GM23338 (cell line): ENCODE measurements around the gene ARHGAP32. TPM values are rescaled to one million over a fixed set of nuclear protein-coding genes. Genes with fewer than 3 reads are reported as not detected.
A peak's percentile ranks its signal among the peaks of the same experiment; 100 is the strongest.

Experiments
- ATAC-seq: fragments of 200-7000 bp; cut with Tn5 transposase; 3 replicates; pipeline ENCODE4 v1.9.1; 2020
- DNase-seq: peaks from one replicate; pipeline ENCODE4 v3.0.0-alpha.2; 2015; ENCODE audit warnings: low spot score
- H2AFZ ChIP-seq: fragments of 200-600 bp; sonication (generic); 2 replicates; pipeline ENCODE4 v1.8.0; 2016; ENCODE audit warnings: antibody characterized with exemption, mild to moderate bottlenecking, moderate library complexity
- H3F3A ChIP-seq: fragments of 200-600 bp; sonication (generic); replicated peaks from 2 replicates; pipeline ENCODE4 v1.8.0; 2017; ENCODE audit warnings: antibody characterized with exemption, mixed run types, low read depth
- H3K27ac ChIP-seq: fragments of 200-600 bp; sonication (generic); 2 replicates; pipeline ENCODE4 v1.6.1; 2016; ENCODE audit warnings: low read depth
- H3K27me3 ChIP-seq: fragments of 200-600 bp; sonication (generic); 2 replicates; pipeline ENCODE4 v1.8.0; 2016; ENCODE audit warnings: mild to moderate bottlenecking, mixed run types, moderate library complexity; ENCODE audit not compliant: insufficient read depth
- H3K36me3 ChIP-seq: fragments of 200-600 bp; sonication (generic); 2 replicates; pipeline ENCODE4 v1.8.0; 2016; ENCODE audit warnings: mild to moderate bottlenecking; ENCODE audit not compliant: insufficient read depth
- H3K4me1 ChIP-seq: fragments of 200-600 bp; sonication (generic); 2 replicates; pipeline ENCODE4 v1.8.0; 2016; ENCODE audit warnings: mild to moderate bottlenecking, moderate library complexity; ENCODE audit not compliant: insufficient read depth
- H3K4me2 ChIP-seq: fragments of 200-600 bp; sonication (generic); 2 replicates; pipeline ENCODE4 v1.7.1; 2017; ENCODE audit warnings: mixed run types
- H3K4me3 ChIP-seq: fragments of 200-600 bp; sonication (generic); 2 replicates; pipeline ENCODE4 v1.6.1; 2016; ENCODE audit warnings: mixed run types
- H3K79me2 ChIP-seq: fragments of 200-600 bp; sonication (generic); replicated peaks from 2 replicates; pipeline ENCODE4 v1.8.0; 2017; ENCODE audit warnings: mild to moderate bottlenecking; ENCODE audit not compliant: insufficient read depth
- H3K9me2 ChIP-seq: fragments of 200-600 bp; sonication (generic); 2 replicates; pipeline ENCODE4 v1.8.0; 2017; ENCODE audit not compliant: insufficient read depth
- H4K20me1 ChIP-seq: fragments of 200-600 bp; sonication (generic); replicated peaks from 2 replicates; pipeline ENCODE4 v1.8.0; 2017; ENCODE audit warnings: mild to moderate bottlenecking; ENCODE audit not compliant: insufficient read depth
- H3K27ac Mint-ChIP-seq: 2 replicates; pipeline ENCODE4 v1.8.0; 2020; ENCODE audit warnings: inconsistent platforms, mild to moderate bottlenecking, moderate library complexity, mixed read lengths
- H3K27me3 Mint-ChIP-seq: 3 replicates; pipeline ENCODE4 v1.8.0; 2022; ENCODE audit warnings: low read depth, mild to moderate bottlenecking, moderate library complexity, mixed read lengths, inconsistent platforms; ENCODE audit not compliant: insufficient read depth, poor library complexity
- H3K36me3 Mint-ChIP-seq: 3 replicates; pipeline ENCODE4 v1.8.0; 2021; ENCODE audit warnings: low read depth, mild to moderate bottlenecking, inconsistent platforms, moderate library complexity, mixed read lengths
- H3K4me1 Mint-ChIP-seq: 3 replicates; pipeline ENCODE4 v1.8.0; 2020; ENCODE audit warnings: mild to moderate bottlenecking, inconsistent platforms, mixed read lengths
- H3K4me3 Mint-ChIP-seq: 3 replicates; pipeline ENCODE4 v1.8.0; 2021; ENCODE audit warnings: moderate library complexity, mild to moderate bottlenecking, inconsistent platforms, mixed read lengths
- H3K9me3 Mint-ChIP-seq: 3 replicates; pipeline ENCODE4 v1.8.0; 2020; ENCODE audit warnings: moderate library complexity, mild to moderate bottlenecking, inconsistent platforms, mixed read lengths
- CREB1 ChIP-seq: fragments of 250-450 bp; sonication (Bioruptor Pico); IDR thresholded peaks from 2 replicates; pipeline ENCODE4 v1.5.0; 2020; ENCODE audit warnings: low read depth, mild to moderate bottlenecking, moderate library complexity
- EZH2 ChIP-seq: fragments of 200-600 bp; sonication (generic); IDR thresholded peaks from one replicate; pipeline ENCODE4 v1.8.0; 2017; ENCODE audit warnings: antibody characterized with exemption, mild to moderate bottlenecking, low read depth; ENCODE audit not compliant: unreplicated experiment
- EZH2phosphoT487 ChIP-seq: fragments of 200-600 bp; sonication (generic); IDR thresholded peaks from one replicate; pipeline ENCODE4 v1.8.1; 2018; ENCODE audit warnings: antibody characterized with exemption; ENCODE audit not compliant: unreplicated experiment
- JUNB ChIP-seq: IDR thresholded peaks from one replicate; pipeline ENCODE4 v1.6.1; 2016; ENCODE audit warnings: antibody characterized with exemption; ENCODE audit not compliant: unreplicated experiment
- NANOG ChIP-seq: IDR thresholded peaks from 2 replicates; pipeline ENCODE4 v1.6.1; 2016; ENCODE audit warnings: antibody characterized with exemption, borderline replicate concordance
- POLR2AphosphoS5 ChIP-seq: IDR thresholded peaks from 2 replicates; pipeline ENCODE4 v1.6.1; 2016; ENCODE audit warnings: antibody characterized with exemption, low read depth
- STAT1 ChIP-seq: IDR thresholded peaks from one replicate; pipeline ENCODE4 v1.6.1; 2016; ENCODE audit warnings: antibody characterized with exemption; ENCODE audit not compliant: unreplicated experiment
- ZNF114 ChIP-seq: fragments of 250-450 bp; sonication (Bioruptor Pico); IDR thresholded peaks from 2 replicates; pipeline ENCODE4 v1.5.0; 2020; ENCODE audit warnings: mild to moderate bottlenecking, moderate library complexity
- ZNF331 ChIP-seq: fragments of 250-450 bp; sonication (Bioruptor Pico); IDR thresholded peaks from 2 replicates; pipeline ENCODE4 v1.5.0; 2020; ENCODE audit warnings: low read depth, mild to moderate bottlenecking, moderate library complexity
- polyA plus RNA-seq: library from polyadenylated mRNA; unstranded; fragments of >200 nt; fragmentation: Nextera tagmentation; extraction: Ambion mirVana; gene quantifications from 2 replicates; pipeline ENCODE4 v1.2.1, GENCODE V29; 2016
- total RNA-seq: library from RNA; depleted of rRNA; stranded (reverse); fragments of >200 nt; shearing (Covaris generic); gene quantifications from 2 replicates; pipeline ENCODE4 v1.2.3, GENCODE V29; 2014
- TF ChIP-seq, protein P1 (sequence below): IDR thresholded peaks from 2 replicates; pipeline ENCODE4 v1.6.1; 2016; ENCODE audit warnings: antibody characterized with exemption
- TF ChIP-seq, protein P2 (sequence below): fragments of 250-450 bp; sonication (Bioruptor Pico); IDR thresholded peaks from 2 replicates; pipeline ENCODE4 v1.5.0; 2020; ENCODE audit warnings: mild to moderate bottlenecking, moderate library complexity

ARHGAP32 gene
- total and polyA plus RNA-seq, 2 experiments from 2014 or later: 3.9 to 17.2 TPM

DNA sequence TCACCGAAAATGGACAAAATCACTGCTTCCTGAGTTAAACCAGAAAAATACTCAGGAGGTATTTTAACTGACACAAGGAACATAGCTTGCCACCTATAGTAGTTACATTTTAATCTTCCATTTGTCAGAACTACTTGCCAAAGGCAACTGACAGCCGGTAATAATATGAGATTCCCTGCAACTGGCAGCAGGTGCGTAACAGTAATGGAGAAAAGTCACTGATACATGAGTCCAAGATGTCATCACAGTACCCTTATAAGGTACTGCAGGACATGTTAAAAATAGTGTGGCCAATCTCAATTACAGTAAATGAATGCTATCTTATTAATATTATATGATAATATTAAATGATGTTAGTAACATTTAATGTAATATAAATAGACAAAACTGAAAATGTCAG, 21.1 kb upstream of the ARHGAP32 start:
- Histone ChIP-seq H3F3A (no peaks in the 10 kb centered on the region), H3K9me2 (no peaks in the 10 kb centered on the region), H3K27ac (no peak overlapping the region), H2AFZ (no peak overlapping the region), H3K36me3 (no peaks in the 10 kb centered on the region), H3K4me3 (no peak overlapping the region), H3K4me2 (no peak overlapping the region), H3K27me3 (no peaks in the 10 kb centered on the region), H3K4me1 (peaks cover 76% of the 10 kb centered on the region), H3K79me2 (peaks cover 48% of the 10 kb centered on the region), H4K20me1 (no peaks in the 10 kb centered on the region)
- no peak overlapping the region for H3K27ac Mint-ChIP-seq
- no peak overlapping the region for H3K4me3 Mint-ChIP-seq
- H3K27me3 Mint-ChIP-seq: peaks cover 6% of the 10 kb centered on the region
- TF ChIP-seq, protein P1, sequence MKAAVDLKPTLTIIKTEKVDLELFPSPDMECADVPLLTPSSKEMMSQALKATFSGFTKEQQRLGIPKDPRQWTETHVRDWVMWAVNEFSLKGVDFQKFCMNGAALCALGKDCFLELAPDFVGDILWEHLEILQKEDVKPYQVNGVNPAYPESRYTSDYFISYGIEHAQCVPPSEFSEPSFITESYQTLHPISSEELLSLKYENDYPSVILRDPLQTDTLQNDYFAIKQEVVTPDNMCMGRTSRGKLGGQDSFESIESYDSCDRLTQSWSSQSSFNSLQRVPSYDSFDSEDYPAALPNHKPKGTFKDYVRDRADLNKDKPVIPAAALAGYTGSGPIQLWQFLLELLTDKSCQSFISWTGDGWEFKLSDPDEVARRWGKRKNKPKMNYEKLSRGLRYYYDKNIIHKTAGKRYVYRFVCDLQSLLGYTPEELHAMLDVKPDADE: no peak
- no peak for TF ChIP-seq POLR2AphosphoS5
- no peak for TF ChIP-seq EZH2
- no peak for TF ChIP-seq EZH2phosphoT487
- no peak for TF ChIP-seq JUNB
- no peaks in the 10 kb centered on the region for H3K36me3 Mint-ChIP-seq
- ATAC-seq: no peak
- no peaks in the 10 kb centered on the region for H3K9me3 Mint-ChIP-seq
- H3K4me1 Mint-ChIP-seq: peaks cover 66% of the 10 kb centered on the region
- no peak for DNase-seq

DNA sequence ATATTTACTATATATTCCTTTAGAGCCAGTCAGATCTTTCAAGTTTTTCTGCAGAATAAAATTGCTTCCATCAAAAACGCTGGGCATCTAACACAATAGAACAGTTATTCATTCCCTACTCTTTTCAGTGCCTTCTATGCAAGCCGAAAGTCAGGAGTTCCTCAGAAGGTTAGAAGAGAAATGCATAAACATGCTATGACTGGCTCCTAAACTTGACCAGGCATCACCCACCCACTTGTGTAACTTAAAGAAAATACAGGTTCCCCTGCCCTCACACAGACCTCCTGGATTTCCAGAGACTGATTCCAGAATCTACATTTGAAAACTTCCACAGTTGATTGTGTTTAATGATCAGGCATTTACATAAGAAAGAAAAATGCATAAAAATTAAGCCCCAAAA, 19.3 kb upstream of the ARHGAP32 start:
- H3K9me3 Mint-ChIP-seq: peaks cover 8% of the 10 kb centered on the region; the same call in 2 of the 3 replicates
- Histone ChIP-seq H3K27ac (peak overlapping the region; percentile 47; the same call in 1 of the 2 replicates), H3K9me2 (no peaks in the 10 kb centered on the region), H3K4me1 (peaks cover 65% of the 10 kb centered on the region), H3K79me2 (peaks cover 51% of the 10 kb centered on the region), H3K4me3 (no peak overlapping the region), H3K4me2 (peak overlapping the region; percentile 72), H2AFZ (no peak overlapping the region), H3K36me3 (no peaks in the 10 kb centered on the region; the same call in 1 of the 2 replicates), H4K20me1 (no peaks in the 10 kb centered on the region), H3F3A (no peaks in the 10 kb centered on the region), H3K27me3 (no peaks in the 10 kb centered on the region)
- peaks cover 65% of the 10 kb centered on the region for H3K4me1 Mint-ChIP-seq
- no peak overlapping the region for H3K4me3 Mint-ChIP-seq
- ATAC-seq: no peak
- H3K27me3 Mint-ChIP-seq: peaks cover 6% of the 10 kb centered on the region
- peaks cover 10% of the 10 kb centered on the region; the same call in 2 of the 3 replicates for H3K36me3 Mint-ChIP-seq
- peak overlapping the region; percentile 70 for H3K27ac Mint-ChIP-seq
- no peak for DNase-seq
- TF ChIP-seq ZNF331 (CRISPR knock-in tag) (no peak), STAT1 (no peak), POLR2AphosphoS5 (no peak), NANOG (no peak), ZNF114 (CRISPR knock-in tag) (no peak), JUNB (no peak), EZH2phosphoT487 (no peak), CREB1 (CRISPR knock-in tag) (no peak), EZH2 (no peak)
- TF ChIP-seq, protein P1: no peak
- TF ChIP-seq, protein P2, sequence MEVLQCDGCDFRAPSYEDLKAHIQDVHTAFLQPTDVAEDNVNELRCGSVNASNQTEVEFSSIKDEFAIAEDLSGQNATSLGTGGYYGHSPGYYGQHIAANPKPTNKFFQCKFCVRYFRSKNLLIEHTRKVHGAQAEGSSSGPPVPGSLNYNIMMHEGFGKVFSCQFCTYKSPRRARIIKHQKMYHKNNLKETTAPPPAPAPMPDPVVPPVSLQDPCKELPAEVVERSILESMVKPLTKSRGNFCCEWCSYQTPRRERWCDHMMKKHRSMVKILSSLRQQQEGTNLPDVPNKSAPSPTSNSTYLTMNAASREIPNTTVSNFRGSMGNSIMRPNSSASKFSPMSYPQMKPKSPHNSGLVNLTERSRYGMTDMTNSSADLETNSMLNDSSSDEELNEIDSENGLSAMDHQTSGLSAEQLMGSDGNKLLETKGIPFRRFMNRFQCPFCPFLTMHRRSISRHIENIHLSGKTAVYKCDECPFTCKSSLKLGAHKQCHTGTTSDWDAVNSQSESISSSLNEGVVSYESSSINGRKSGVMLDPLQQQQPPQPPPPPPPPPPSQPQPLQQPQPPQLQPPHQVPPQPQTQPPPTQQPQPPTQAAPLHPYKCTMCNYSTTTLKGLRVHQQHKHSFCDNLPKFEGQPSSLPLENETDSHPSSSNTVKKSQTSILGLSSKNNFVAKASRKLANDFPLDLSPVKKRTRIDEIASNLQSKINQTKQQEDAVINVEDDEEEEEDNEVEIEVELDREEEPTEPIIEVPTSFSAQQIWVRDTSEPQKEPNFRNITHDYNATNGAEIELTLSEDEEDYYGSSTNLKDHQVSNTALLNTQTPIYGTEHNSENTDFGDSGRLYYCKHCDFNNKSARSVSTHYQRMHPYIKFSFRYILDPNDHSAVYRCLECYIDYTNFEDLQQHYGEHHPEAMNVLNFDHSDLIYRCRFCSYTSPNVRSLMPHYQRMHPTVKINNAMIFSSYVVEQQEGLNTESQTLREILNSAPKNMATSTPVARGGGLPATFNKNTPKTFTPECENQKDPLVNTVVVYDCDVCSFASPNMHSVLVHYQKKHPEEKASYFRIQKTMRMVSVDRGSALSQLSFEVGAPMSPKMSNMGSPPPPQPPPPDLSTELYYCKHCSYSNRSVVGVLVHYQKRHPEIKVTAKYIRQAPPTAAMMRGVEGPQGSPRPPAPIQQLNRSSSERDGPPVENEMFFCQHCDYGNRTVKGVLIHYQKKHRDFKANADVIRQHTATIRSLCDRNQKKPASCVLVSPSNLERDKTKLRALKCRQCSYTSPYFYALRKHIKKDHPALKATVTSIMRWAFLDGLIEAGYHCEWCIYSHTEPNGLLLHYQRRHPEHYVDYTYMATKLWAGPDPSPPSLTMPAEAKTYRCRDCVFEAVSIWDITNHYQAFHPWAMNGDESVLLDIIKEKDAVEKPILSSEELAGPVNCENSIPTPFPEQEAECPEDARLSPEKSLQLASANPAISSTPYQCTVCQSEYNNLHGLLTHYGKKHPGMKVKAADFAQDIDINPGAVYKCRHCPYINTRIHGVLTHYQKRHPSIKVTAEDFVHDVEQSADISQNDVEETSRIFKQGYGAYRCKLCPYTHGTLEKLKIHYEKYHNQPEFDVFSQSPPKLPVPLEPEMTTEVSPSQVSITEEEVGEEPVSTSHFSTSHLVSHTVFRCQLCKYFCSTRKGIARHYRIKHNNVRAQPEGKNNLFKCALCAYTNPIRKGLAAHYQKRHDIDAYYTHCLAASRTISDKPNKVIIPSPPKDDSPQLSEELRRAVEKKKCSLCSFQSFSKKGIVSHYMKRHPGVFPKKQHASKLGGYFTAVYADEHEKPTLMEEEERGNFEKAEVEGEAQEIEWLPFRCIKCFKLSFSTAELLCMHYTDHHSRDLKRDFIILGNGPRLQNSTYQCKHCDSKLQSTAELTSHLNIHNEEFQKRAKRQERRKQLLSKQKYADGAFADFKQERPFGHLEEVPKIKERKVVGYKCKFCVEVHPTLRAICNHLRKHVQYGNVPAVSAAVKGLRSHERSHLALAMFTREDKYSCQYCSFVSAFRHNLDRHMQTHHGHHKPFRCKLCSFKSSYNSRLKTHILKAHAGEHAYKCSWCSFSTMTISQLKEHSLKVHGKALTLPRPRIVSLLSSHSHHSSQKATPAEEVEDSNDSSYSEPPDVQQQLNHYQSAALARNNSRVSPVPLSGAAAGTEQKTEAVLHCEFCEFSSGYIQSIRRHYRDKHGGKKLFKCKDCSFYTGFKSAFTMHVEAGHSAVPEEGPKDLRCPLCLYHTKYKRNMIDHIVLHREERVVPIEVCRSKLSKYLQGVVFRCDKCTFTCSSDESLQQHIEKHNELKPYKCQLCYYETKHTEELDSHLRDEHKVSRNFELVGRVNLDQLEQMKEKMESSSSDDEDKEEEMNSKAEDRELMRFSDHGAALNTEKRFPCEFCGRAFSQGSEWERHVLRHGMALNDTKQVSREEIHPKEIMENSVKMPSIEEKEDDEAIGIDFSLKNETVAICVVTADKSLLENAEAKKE (CRISPR knock-in tag): no peak
